ENCODE results near the gene PDZRN4.
A peak's percentile ranks its signal among the peaks of the same experiment; 100 is the strongest.
"Not testable (repeated sequence)": the region's sequence is repeated elsewhere in the genome, so short reads cannot be mapped to it uniquely, and the experiment has no call there.

PDZRN4 gene

GRCh38 chr12:41217727-41218126 is 29.6 kb downstream of the PDZRN4 start:
- DNase-seq, result no peak

DNA sequence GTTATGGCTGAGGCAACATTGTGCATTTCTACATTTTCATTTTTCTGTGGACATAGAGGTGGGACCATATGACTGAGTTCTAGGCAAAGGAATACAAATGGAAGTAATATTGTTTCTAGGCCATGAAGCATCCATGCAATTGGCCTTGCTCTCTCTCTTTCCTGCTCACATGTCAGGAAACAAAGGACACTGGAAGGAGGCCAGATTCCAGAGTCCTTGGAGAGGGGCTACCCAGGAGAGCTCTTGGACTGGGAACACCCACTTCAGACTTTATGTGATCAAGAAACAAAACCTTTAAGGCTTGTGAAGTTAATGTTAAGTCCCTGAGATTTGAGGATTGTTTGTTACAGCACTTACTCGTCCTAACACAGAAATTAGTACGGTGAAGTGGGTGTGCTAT is 32.8 kb downstream of the PDZRN4 start:
- DNase-seq, result no peak

DNA sequence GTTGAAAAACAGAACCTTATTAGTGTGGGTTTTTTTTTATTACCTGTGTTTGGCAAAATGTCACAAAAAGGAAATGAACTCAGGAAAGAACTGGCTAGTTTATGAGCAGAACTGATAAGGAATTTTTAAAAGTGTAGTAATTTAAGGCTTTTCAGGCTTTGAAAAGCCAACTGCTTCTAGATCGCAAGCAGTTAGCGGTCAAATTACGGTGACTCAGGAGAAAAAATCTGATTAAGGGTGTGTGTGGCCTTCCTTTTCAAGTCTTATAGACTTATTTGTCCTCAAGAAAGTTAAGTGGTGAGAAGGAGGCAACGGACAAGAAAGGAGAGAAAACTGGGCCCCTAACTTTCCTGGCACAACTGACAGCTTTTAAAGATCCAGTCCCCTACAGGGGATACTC is 33.4 kb downstream of the PDZRN4 start:
- DNase-seq, result no peak

DNA sequence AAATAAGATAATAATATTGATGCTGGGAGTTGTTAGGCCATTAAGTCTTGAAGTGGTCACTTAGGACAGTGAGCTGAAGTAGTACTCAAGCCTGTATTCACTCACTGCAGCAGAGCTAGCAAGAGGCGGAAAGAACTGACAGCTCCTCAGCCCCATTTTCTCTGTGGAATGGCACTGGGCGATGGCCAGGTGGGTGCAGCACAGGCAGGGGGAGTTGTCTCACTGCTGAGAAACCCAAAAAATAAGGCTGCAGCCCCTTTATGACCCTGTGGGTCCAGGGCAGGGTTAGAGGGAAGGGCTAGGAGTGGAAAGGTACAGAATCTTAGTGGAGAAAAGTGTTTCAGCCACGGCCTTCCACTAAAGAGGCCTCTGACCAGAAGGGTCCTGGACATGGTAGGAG is 35.5 kb downstream of the PDZRN4 start:
- no peak for DNase-seq

GRCh38 chr12:41224066-41224465 is 35.9 kb downstream of the PDZRN4 start:
- DNase-seq, result no peak

- DNase-seq, result no peak
Observed at GRCh38 chr12:41225179-41225578, 37.1 kb downstream of the PDZRN4 start.

- DNase-seq, result no peak
Observed at GRCh38 chr12:41228066-41228820, 40.1 kb downstream of the PDZRN4 start.

- no peak for DNase-seq
Observed at GRCh38 chr12:41230756-41231155, 42.6 kb downstream of the PDZRN4 start.

- DNase-seq, result no peak
Observed at GRCh38 chr12:41234692-41235091, 46.6 kb downstream of the PDZRN4 start.

DNA sequence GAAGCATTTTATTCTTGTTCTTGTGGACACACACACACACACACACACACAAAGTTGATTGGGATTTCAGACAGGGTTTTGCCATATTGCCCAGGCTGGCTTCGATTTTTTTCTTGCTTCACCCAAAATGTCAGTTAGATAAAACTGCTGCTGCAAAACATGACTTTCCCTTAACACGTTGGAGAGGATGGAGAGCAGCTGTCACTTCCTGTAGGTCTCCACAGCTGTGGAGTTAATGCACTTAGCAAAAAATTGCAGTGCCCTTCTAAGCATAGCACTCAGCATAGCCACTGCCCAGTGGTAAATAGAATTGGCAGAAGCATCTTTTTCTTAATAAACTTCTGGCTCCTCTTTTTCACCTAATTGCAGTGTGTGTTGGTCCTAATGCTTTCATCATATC is 54.5 kb downstream of the PDZRN4 start:
- no peak for DNase-seq

GRCh38 chr12:41248391-41248790 is 60.3 kb downstream of the PDZRN4 start:
- DNase-seq, result no peak

DNA sequence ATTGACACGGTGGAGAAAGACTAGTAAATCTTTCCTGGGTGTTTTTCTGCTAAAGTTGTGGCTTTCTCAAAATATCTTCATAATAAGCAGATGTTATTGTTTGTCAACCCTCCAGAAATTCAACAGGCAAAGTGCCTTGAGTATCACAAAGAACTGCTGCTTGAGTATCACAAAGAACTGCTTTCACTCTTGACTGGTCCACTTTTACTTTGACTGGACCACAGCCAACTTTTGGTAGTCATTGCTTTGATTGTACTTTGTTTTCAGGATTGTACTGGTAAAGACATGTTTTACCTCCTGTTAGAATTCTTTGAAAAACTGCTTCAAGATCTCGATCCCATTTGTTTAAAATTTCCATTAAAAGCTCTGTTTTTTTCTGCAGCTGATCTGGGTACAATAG is 62.6 kb downstream of the PDZRN4 start:
- no peak for DNase-seq

- DNase-seq, result no peak
Observed at GRCh38 chr12:41254004-41254914, 66.1 kb downstream of the PDZRN4 start.

DNA sequence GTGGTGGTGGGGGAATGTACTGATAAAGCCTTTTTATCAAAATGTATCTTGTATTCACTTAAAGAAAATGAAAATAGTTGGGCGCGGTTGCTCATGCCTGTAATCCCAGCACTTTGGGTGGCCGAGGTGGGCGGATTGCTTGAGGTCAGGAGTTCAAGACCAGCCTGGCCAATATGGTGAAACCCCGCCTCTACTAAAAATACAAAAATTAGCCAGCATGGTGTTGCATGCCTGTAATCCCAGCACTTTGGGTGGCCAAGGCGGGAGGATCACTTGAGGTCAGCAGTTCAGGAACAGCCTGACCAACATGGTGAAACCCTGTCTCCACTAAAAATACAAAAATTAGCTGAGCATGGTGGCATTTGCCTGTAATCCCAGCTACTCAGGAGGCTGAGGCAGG is 75.1 kb downstream of the PDZRN4 start:
- not testable (repeated sequence) for DNase-seq

DNA sequence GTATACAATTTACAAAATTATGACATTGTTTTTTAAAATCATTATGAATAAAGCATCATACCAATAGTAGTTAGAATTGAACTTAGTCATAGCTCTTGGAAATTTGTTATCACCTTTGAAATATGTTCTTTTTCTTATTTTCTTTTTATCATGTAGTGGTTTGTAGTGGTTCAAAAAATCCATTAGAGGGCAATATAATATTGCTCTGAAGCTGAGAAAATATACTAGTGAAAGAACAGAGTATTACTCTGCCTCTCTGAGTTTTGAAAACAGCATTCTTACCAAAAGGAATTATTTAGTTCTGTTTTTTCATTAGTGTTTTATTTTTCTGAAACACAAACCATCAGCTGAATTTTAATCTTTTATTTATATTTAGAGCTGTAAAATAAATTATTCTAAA is 76.2 kb downstream of the PDZRN4 start:
- no peak for DNase-seq

DNA sequence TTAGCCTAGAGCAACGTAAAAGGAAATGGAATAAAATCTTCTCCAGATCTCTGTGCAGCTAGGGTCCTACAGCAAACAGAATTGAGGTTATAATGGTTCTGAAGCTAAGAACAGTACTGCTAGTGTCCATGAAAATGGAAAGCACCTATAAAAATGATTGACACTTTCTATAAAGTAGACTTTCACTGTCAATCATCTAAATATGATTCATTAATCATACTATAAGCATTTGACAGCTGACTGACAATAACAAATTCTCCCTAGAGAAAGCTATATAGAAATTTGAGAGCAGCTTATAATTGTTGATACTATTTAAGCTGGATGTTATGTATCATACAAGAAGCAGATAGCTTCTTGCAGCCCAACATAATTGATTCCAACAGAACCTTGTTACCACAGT is 80.9 kb downstream of the PDZRN4 start:
- no peak for DNase-seq

DNA sequence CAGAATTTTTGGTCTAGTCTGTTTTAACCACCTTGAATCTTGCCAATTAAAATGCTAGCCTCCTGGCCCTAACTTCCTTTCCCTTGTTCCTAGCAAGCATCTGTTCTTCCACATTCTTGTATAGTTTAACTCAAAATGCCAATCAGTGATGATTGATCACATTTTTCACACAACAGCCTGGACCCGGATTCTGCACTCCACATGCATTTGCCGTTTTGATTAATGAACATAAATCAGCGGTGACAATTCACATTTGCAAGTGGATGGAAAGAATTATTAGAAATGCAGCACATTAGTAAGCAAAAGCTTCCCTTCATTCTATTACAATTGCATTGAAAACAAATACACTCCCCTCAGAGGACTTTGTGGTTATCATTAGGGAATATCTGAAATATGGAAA is 83.4 kb downstream of the PDZRN4 start:
- no peak for DNase-seq

- no peak for DNase-seq
Observed at GRCh38 chr12:41274643-41275042, 86.5 kb downstream of the PDZRN4 start.

GRCh38 chr12:41277100-41277945 is 89.2 kb downstream of the PDZRN4 start:
- DNase-seq, result peak; percentile 27

GRCh38 chr12:41277946-41278267 is 89.8 kb downstream of the PDZRN4 start:
- DNase-seq, result no peak

- not testable (repeated sequence) for DNase-seq
Observed at GRCh38 chr12:41280341-41281095, 92.4 kb downstream of the PDZRN4 start.

DNA sequence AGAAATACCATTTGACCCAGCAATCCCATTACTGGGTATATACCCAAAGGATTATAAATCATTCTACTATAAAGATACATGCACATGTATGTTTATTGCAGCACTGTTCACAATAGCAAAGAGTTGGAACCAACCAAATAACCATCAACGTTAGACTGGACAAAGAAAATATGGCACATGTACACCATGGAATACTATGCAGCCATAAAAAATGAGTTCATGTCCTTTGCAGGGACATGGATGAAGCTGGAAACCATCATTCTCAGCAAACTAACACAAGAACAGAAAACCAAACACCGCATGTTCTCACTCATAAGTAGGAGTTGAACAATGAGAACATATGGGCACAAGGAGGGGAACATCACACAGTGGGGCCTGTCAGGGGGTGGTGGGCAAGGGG is 97.3 kb downstream of the PDZRN4 start:
- DNase-seq, result not testable (repeated sequence)

GRCh38 chr12:41286426-41286825 is 98.3 kb downstream of the PDZRN4 start:
- DNase-seq, result peak; percentile 64
